HG02571 (cell line): ENCODE results near the gene MAMDC4.
"Not testable (repeated sequence)": the region's sequence is repeated elsewhere in the genome, so short reads cannot be mapped to it uniquely, and the experiment has no call there.

Source experiments
- ATAC-seq: cut with Tn5 transposase; IDR thresholded peaks from one replicate; pipeline ENCODE4 v1.9.1; 2021; ENCODE audit warnings: mild to moderate bottlenecking, moderate library complexity; ENCODE audit not compliant: unreplicated experiment

The MAMDC4 gene

DNA sequence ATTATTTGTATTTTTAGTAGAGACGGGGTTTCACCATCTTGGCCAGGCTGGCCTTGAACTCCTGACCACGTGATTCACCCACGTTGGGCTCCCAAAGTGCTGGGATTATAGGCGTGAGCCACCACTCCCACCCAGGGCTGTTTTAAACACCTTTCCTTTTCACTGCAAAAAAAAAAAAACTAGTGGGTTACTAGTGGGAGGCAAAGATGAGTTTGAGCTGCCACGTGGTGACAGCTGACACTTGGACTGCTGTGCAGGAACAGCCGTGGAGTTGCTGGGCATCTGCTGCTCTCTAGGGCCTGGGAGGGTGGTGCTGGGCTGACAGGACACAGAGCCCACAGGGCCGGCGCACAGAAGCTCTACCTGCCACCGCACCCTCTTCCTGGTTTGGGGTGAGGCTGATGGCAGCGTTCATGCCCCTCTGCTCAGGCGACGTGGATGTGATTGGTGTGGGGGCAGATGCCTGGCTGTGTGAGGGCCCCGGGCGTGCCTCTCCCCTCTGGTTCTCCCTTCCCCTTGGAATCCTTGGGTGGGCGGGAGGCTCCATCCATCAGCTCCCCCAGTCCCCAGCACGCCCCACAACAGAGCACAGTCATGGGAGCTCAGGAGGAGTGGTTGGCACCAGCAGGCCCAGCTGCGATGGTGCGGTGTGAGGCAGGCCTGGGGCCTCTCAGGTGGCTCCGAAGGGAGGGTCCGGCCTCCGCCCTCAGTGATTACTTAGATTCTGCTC, 27.5 kb upstream of the MAMDC4 start:
- no peak for ATAC-seq

- ATAC-seq, result no peak
Observed at GRCh38 chr9:136825295-136826187, 26.6 kb upstream of the MAMDC4 start.

DNA sequence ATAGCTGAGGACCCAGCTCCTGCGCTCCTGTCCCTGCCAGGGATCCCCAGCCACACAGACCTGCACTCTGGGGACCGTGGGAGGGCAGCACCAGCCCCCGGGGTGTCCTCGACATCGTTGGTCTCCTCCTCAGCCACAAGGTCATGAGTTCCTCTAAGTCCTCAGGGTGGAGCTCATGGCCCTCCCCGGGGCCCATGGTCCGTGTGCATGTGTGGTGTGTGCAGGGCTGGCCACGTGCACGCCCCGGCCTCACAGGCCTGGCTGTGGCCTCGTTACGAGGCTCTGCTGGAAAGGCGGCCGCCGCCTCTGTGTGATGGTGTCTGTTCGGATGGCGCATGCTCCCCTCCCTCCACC, 26.0 kb upstream of the MAMDC4 start:
- no peak for ATAC-seq

- ATAC-seq, result no peak
Observed at GRCh38 chr9:136826703-136827582, 25.2 kb upstream of the MAMDC4 start.

GRCh38 chr9:136827794-136828473, 24.2 kb upstream of the MAMDC4 start:
- no peak for ATAC-seq

DNA sequence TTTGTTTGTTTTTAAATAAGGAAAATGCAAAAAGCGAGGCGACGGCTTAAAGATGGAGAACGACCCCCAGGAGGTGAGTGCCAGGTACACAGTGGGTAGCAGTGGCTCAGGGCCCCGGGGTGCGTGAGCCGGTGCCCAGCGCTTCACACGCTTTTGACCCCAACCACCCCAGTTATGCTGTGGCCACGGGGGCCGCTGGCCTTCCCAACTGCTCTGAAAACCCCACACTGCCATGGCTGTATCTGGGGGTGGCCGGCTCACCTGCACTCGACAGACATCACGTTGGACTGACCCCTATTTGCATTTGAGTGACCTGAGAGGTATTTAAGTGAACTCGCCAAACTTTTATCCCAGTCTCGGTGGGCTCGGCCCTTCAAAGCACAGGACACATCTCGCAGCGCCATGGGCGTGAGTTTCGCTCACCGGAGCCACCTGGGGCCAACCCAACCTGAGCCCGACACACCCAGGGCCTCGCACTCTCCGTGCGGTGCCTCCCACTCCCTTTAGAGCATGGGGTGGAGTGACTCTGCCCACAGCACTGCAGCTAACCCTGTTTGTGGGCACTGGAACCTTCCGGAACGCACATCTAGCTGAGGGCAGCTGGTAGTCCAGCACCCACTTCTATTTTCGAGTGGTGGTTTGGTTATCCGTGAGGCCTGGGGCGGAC, 23.5 kb upstream of the MAMDC4 start:
- no peak for ATAC-seq

- ATAC-seq, result no peak
Observed at GRCh38 chr9:136829412-136829811, 22.7 kb upstream of the MAMDC4 start.

DNA sequence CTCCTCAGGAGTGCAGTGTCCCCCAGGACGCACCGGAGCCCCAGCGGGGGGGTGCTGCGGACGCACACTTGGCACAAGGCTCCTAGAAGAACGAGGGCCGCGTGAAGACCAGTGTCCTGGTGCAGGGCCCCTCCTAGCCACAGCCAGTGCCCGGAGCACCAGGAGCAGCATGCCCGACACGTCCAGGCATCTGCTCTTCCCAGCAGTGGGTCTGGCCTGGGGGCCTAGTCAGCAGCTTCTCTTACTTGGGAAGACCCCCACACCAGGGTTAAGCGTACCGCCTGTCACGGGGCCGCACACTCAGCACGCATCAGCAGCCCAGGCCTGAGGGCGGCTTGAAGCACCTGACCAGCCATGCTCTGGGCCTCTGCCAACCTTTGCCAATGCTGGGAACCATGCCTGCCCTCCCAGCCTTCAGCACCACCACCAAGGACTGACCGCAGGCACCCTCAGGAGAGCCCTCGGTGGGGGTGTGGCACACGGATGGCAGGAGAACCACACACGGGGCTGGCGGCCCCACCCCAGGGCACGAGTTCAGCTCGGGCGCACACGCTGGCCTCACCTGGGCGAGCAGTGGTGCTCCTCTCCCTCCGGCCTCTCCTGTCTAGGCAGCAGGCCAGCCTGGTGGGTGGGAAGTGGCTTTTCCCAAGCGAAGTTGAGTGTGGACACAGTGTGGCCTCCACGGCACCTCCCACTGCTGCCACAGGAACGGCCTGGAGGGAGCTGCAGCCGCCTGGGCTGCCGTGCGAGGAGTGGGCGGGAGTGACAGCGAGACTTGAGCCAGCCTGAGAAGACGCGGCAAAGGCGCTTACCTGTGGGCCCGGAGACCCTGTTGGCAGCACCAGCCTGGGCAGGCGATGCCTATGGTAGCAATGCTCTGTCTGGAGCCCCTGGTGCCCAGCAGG, 21.9 kb upstream of the MAMDC4 start:
- no peak for ATAC-seq

DNA sequence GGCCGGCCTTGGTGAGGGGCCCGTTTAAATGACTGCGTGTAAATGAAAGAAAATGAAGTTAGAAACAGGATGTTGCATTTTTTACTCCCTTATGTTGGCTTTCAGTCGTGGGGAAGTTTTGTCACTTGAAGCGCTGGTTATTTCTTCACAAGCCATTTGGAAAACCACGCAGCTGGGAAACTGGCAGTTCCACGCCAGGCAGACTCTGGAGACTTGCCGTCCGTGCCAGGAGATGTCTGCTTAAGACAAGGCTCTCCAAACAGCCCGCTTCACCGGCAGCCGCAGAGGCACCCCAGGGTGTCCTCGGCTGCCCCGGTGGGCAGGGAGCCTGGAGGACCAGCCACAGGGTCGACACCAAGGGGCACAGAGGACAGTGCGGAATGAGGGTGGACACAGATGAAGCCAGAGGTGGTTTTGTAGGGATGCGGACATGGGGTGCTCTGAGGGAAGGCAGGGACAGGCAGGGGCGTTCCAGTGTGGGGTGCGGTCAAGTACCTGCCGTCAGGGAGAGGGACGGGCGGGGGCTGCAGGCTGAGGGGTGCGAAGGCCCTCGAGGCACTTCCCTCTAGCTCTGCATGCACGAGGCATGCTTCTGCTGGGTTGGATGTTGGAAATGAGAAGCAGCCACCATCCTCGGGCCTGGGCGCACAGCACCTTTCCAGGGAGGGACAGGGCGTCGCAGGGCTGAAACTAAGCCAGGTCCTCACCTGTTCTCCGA, 21.0 kb upstream of the MAMDC4 start:
- ATAC-seq, result no peak

DNA sequence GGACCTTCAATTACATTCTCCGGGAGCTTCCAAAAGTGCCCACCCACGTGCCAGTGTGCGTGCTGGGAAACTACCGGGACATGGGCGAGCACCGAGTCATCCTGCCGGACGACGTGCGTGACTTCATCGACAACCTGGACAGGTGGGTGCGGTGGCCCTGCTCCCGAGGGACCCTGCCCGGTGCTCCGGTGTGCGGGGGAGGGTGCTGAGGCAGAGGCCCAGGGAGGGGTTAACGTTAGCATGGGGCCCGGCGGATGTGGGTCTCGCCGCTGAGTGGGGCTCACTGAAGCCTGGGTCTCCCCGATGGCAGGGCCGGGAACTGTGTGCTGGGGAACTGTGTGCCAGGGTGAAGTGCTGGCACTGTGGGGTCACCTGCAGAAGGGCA, 20.4 kb upstream of the MAMDC4 start:
- ATAC-seq, result no peak

DNA sequence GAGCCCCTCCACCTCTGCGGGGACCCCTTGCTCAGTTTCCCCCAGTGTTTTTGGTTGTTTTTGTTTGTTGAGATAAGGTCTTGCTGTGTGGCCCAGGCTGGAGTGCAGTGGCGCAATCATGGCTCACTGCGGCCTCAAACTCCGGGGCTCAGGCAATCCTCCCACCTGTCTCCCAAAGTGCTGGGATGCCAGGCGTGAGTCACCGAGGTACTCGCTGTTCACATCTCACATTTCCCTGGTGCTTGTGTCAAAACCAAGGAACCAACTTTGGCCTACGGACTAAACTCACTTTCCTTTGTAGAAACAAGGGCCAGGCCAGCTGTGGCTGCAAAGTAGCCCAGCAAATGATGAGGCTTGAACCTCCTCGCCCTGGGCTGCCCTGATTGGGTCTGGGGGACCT, 19.6 kb upstream of the MAMDC4 start:
- no peak for ATAC-seq

GRCh38 chr9:136833381-136834048, 18.6 kb upstream of the MAMDC4 start:
- ATAC-seq, result not testable (repeated sequence)

GRCh38 chr9:136835162-136835931, 16.8 kb upstream of the MAMDC4 start:
- no peak for ATAC-seq

DNA sequence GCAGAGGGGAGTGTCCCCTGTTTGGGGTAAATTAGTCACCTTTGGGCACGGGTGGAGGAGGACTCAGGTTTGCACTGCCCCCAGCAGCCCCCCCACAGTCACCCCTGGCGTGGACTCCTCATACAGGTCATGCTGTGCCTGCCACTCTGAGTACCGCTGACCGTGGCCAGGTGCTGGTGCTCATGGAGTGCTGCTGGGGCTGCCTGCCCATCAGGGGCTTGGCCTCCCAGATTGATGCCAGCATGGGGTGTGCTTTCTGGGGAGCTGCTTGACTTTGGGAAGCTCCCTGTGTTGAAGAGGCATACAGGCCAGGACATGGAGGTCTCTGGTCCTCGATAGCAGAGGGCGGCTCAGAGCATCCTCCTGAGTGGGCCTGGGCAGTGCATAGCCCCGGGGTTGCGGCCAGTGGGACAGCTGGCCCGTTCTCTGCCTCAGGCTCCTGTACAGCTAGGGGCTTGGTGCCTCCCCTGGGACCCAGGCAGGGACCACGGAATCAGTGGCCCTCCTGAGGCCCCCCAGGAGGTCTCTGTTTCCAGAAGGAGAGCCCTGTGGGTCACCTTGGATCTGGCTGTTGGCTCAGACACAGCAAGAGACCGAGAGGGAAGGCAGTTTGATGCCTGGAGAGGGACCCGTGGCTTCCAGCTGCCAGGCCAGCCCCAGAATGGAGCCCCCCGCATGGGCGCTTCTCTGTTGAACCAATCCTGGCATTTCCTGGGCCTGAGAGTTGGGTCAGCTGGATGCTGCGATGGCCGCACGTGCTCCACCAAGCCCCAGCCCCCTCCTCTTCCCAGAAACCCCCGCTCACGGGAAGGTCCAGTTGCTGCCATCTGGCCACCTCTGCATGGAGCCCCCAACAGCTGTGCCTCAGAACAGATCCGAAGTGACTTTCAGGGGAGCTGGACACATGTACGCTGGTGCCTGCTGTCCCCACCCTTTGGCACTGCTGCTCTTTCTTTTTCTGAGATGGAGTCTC, 15.9 kb upstream of the MAMDC4 start:
- no peak for ATAC-seq

DNA sequence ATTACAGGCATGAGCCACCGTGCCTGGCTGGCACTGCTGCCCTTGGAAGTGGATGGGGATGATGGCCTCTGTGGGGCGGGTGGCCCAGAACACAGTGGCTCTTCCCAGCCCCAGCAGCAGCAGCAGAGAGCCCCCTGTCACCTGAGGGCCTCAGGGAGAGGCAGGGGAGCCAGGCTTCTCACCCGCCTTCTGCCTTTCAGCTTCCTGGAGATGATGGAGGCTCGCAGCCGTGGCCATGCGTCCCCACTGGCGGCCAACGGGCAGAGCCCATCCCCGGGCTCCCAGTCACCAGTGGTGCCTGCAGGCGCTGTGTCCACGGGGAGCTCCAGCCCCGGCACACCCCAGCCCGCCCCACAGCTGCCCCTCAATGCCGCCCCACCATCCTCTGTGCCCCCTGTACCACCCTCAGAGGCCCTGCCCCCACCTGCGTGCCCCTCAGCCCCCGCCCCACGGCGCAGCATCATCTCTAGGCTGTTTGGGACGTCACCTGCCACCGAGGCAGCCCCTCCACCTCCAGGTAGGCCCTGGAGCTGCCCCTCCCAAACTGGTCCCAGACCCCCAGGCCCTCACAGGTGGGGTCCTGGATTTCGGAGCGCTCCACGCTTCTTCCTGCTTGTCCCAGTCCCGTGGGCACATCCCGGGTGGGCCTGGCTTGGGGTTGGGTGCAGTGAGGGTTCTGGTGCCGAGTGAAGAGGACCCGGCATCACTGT, 14.8 kb upstream of the MAMDC4 start:
- ATAC-seq, result no peak
